ENCODE data around the gene HOXA2. TPM values are rescaled to one million over a fixed set of nuclear protein-coding genes. Genes with fewer than 3 reads are reported as not detected.
A peak's percentile ranks its signal among the peaks of the same experiment; 100 is the strongest.

HOXA2 gene
- total and polyA plus RNA-seq, 2 donors (not counting 1 experiment from before 2014, with no cell fraction given) = 1.3 to 2.6 TPM

DNA sequence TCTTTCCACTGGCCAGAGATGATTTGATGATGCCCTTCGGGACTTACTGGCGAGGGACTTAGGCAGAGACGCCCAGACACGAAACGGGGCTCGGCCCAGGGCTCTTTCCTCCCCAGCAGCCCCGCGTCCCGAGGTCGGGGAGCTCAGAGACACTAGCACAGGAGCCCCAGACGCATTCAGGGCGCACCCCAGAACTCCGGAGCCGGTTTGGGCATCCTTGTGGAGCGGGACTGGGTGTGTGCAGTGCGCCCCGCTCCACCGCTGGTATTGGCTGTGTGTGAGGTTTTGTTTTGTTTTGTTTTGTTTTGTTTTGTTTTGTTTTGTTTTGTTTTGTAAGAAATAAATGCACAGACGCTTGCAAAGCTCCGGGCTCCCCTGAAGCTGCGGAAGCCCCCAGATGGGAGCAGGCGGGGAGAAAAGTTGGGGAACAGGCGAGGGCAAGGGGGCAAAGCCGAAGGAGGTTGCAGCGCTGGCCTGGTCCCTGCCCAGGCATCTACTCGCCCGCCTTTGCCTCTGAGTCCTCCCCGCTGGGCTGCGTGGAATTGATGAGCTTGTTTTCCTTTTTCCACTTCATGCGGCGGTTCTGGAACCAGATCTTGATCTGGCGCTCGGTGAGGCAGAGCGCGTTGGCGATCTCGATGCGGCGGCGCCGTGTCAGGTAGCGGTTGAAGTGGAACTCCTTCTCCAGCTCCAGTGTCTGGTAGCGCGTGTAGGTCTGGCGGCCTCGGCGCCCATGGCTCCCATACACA, 42.9 kb upstream of the HOXA2 start:
- Histone ChIP-seq H3K36me3 (ENCODE audit: control insufficient read depth, insufficient read depth, low read length) (peaks cover 2% of the 10 kb centered on the region), H3K4me1 (ENCODE audit: control insufficient read depth, extremely low read depth, insufficient read depth, low read length) (peaks cover 26% of the 10 kb centered on the region), H3K27me3 (ENCODE audit: control insufficient read depth, insufficient read depth, low read length) (no peaks in the 10 kb centered on the region), H3K4me2 (ENCODE audit: extremely low read depth, insufficient read depth, low read length) (peak overlapping the region; percentile 99), H2AFZ (ENCODE audit: low read length) (no peak overlapping the region), H4K20me1 (ENCODE audit: control insufficient read depth, extremely low read depth, insufficient read depth, low read length) (no peaks in the 10 kb centered on the region), H3K9ac (ENCODE audit: insufficient read depth, low read length) (peak overlapping the region; percentile 70), H3K79me2 (ENCODE audit: control insufficient read depth, insufficient read depth, low read length) (peaks cover 93% of the 10 kb centered on the region), H3K9me3 (ENCODE audit: control insufficient read depth, insufficient read depth, low read depth, low read length) (no peaks in the 10 kb centered on the region), H3K27ac (ENCODE audit: insufficient read depth, low read length) (peak overlapping the region; percentile 98), H3K4me3 (replicated peaks in 1 of 4; ENCODE audit: control extremely low read depth in 1 of 4, insufficient read depth in 1 of 4, low read depth in 3 of 4, low read length in 4 of 4) (peak overlapping the region; percentile 41 to 61 (median 52))
- TF ChIP-seq, protein P1, sequence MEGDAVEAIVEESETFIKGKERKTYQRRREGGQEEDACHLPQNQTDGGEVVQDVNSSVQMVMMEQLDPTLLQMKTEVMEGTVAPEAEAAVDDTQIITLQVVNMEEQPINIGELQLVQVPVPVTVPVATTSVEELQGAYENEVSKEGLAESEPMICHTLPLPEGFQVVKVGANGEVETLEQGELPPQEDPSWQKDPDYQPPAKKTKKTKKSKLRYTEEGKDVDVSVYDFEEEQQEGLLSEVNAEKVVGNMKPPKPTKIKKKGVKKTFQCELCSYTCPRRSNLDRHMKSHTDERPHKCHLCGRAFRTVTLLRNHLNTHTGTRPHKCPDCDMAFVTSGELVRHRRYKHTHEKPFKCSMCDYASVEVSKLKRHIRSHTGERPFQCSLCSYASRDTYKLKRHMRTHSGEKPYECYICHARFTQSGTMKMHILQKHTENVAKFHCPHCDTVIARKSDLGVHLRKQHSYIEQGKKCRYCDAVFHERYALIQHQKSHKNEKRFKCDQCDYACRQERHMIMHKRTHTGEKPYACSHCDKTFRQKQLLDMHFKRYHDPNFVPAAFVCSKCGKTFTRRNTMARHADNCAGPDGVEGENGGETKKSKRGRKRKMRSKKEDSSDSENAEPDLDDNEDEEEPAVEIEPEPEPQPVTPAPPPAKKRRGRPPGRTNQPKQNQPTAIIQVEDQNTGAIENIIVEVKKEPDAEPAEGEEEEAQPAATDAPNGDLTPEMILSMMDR (conservative IDR thresholded peaks at IDR 0.05 in 1 of 2, IDR thresholded peaks at IDR 0.05 in 1 of 2; ENCODE audit: low read depth in 1 of 2, low read length in 2 of 2) = no peak
- DNase-seq (ENCODE audit: low read depth in 2 of 2) = peak in 1 of 2 donors; percentile 61

GRCh38 chr7:27144781-27145164, 42.3 kb upstream of the HOXA2 start:
- Histone ChIP-seq H3K9ac (ENCODE audit: insufficient read depth, low read length) (peak overlapping the region; percentile 70), H3K4me3 (replicated peaks in 1 of 4; ENCODE audit: control extremely low read depth in 1 of 4, insufficient read depth in 1 of 4, low read depth in 3 of 4, low read length in 4 of 4) (peak overlapping the region; percentile 41 to 61 (median 48)), H3K79me2 (ENCODE audit: control insufficient read depth, insufficient read depth, low read length) (peaks cover 93% of the 10 kb centered on the region), H3K27me3 (ENCODE audit: control insufficient read depth, insufficient read depth, low read length) (no peaks in the 10 kb centered on the region), H3K4me2 (ENCODE audit: extremely low read depth, insufficient read depth, low read length) (peak overlapping the region; percentile 99), H3K9me3 (ENCODE audit: control insufficient read depth, insufficient read depth, low read depth, low read length) (no peaks in the 10 kb centered on the region), H2AFZ (ENCODE audit: low read length) (no peak overlapping the region), H3K27ac (ENCODE audit: insufficient read depth, low read length) (peak overlapping the region; percentile 98), H3K36me3 (ENCODE audit: control insufficient read depth, insufficient read depth, low read length) (peaks cover 2% of the 10 kb centered on the region), H3K4me1 (ENCODE audit: control insufficient read depth, extremely low read depth, insufficient read depth, low read length) (peaks cover 28% of the 10 kb centered on the region), H4K20me1 (ENCODE audit: control insufficient read depth, extremely low read depth, insufficient read depth, low read length) (no peaks in the 10 kb centered on the region)
- TF ChIP-seq, protein P1 (conservative IDR thresholded peaks at IDR 0.05 in 1 of 2, IDR thresholded peaks at IDR 0.05 in 1 of 2; ENCODE audit: low read depth in 1 of 2, low read length in 2 of 2) = no peak
- no peak for TF ChIP-seq EZH2 (IDR thresholded peaks at IDR 0.05; ENCODE audit: low read length, missing control alignments)
- DNase-seq (ENCODE audit: low read depth in 2 of 2) = no peak

- H4K20me1 ChIP-seq (ENCODE audit: control insufficient read depth, extremely low read depth, insufficient read depth, low read length) = no peaks in the 10 kb centered on the region
These were observed 41.7 kb upstream of the HOXA2 start for GRCh38 chr7:27143950-27144780.

More at GRCh38 chr7:27143950-27144780, 41.7 kb upstream of the HOXA2 start:
- Histone ChIP-seq H3K36me3 (ENCODE audit: control insufficient read depth, insufficient read depth, low read length) (peaks cover 2% of the 10 kb centered on the region), H3K27ac (ENCODE audit: insufficient read depth, low read length) (peak overlapping the region; percentile 98), H3K9ac (ENCODE audit: insufficient read depth, low read length) (peak overlapping the region; percentile 70), H2AFZ (ENCODE audit: low read length) (peak overlapping the region; percentile 2), H3K9me3 (ENCODE audit: control insufficient read depth, insufficient read depth, low read depth, low read length) (no peaks in the 10 kb centered on the region), H3K79me2 (ENCODE audit: control insufficient read depth, insufficient read depth, low read length) (peaks cover 94% of the 10 kb centered on the region), H3K4me1 (ENCODE audit: control insufficient read depth, extremely low read depth, insufficient read depth, low read length) (peaks cover 28% of the 10 kb centered on the region), H3K27me3 (ENCODE audit: control insufficient read depth, insufficient read depth, low read length) (no peaks in the 10 kb centered on the region), H3K4me3 (replicated peaks in 1 of 4; ENCODE audit: control extremely low read depth in 1 of 4, insufficient read depth in 1 of 4, low read depth in 3 of 4, low read length in 4 of 4) (peak overlapping the region; percentile 41 to 61 (median 48)), H3K4me2 (ENCODE audit: extremely low read depth, insufficient read depth, low read length) (peak overlapping the region; percentile 99)
- DNase-seq (ENCODE audit: low read depth in 2 of 2) = peak in 1 of 2 donors; percentile 76
- TF ChIP-seq, protein P1 (conservative IDR thresholded peaks at IDR 0.05 in 1 of 2, IDR thresholded peaks at IDR 0.05 in 1 of 2; ENCODE audit: low read depth in 1 of 2, low read length in 2 of 2) = no peak
- TF ChIP-seq EZH2 (IDR thresholded peaks at IDR 0.05; ENCODE audit: low read length, missing control alignments) = no peak
